K562 (cell line): ENCODE data around the gene IGF2. TPM values are rescaled to one million over a fixed set of nuclear protein-coding genes. Genes with fewer than 3 reads are reported as not detected.
"Not testable (repeated sequence)": the region's sequence is repeated elsewhere in the genome, so short reads cannot be mapped to it uniquely, and the experiment has no call there.

Experiments
- ATAC-seq: fragments of 200-7000 bp; cut with Tn5 transposase; 3 replicates; pipeline ENCODE4 v1.9.1; 2020; ENCODE audit warnings: moderate library complexity
- BruUV-seq: library from RNA; stranded (reverse); fragments of 400-500 nt; replicated peaks from 2 replicates; lab custom pipeline; 2021; lab: Mats Ljungman, UMichigan
- CTCF ChIA-PET: fragments of 300-600 bp; formaldehyde crosslinking; extraction: SDS; loops from one replicate; lab custom pipeline; 2021; ENCODE audit warnings: low intra/inter-chr PET ratio; lab: Yijun Ruan, JAX
- POLR2A ChIA-PET: fragments of 300-600, 350-650 bp; sonication (Branson Sonifier 250); formaldehyde crosslinking; extraction: SDS; loops from one replicate; lab custom pipeline; 2021; ENCODE audit warnings: antibody characterized with exemption, inconsistent platforms; lab: Yijun Ruan, JAX
- DNase-seq, 4 experiments: peaks; one replicate each; pipeline versions ENCODE4 v3.0.0 to v3.0.0-alpha.2; 2011 to 2018; ENCODE audit warnings: low spot score in 3 of 4, mixed read lengths in 3 of 4; ENCODE audit errors: extremely low read depth in 1 of 4
- FAIRE-seq: peaks from 2 replicates; lab custom pipeline; 2011; peaks lifted over from hg19 to GRCh38; lab: Jason Lieb, UNC
- H2AFZ ChIP-seq: 2 replicates; pipeline ENCODE4 v1.6.0; 2011; ENCODE audit warnings: low read depth, low read length, control low read depth, inconsistent platforms
- H3K27ac ChIP-seq: fragments of 200-600 bp; 3 replicates; pipeline ENCODE4 v1.8.0; 2011; ENCODE audit warnings: low read depth, mild to moderate bottlenecking, control low read depth, inconsistent platforms, low read length, moderate library complexity, mixed read lengths; ENCODE audit errors: extremely low read depth
- H3K27me3 ChIP-seq, 2 experiments: fragments of 300-600 bp in 1 of 2; 2 replicates in 1 of 2; 3 replicates in 1 of 2; pipeline versions ENCODE4 v1.6.0 to v1.8.0; 2011; ENCODE audit warnings: inconsistent platforms in 2 of 2, low read length in 2 of 2, mild to moderate bottlenecking in 1 of 2, mixed read lengths in 1 of 2, moderate library complexity in 1 of 2; ENCODE audit not compliant: control insufficient read depth in 2 of 2, insufficient read depth in 2 of 2
- H3K36me3 ChIP-seq: fragments of 300-600 bp; 3 replicates; pipeline ENCODE4 v1.8.0; 2011; ENCODE audit warnings: mild to moderate bottlenecking, low read length, inconsistent platforms; ENCODE audit not compliant: control insufficient read depth, insufficient read depth
- H3K4me1 ChIP-seq, 2 experiments: fragments of 200-600 bp in 1 of 2; replicated peaks in 1 of 2; 2 replicates in 1 of 2; 3 replicates in 1 of 2; pipeline versions ENCODE4 v1.5.1 to v1.8.0; 2011; ENCODE audit warnings: inconsistent platforms in 2 of 2, low read length in 2 of 2, mild to moderate bottlenecking in 1 of 2, mixed read lengths in 1 of 2, moderate library complexity in 1 of 2; ENCODE audit not compliant: control insufficient read depth in 2 of 2, insufficient read depth in 2 of 2
- H3K4me2 ChIP-seq: 2 replicates; pipeline ENCODE4 v1.6.1; 2011; ENCODE audit warnings: low read length, control low read depth, inconsistent platforms, mixed read lengths; ENCODE audit not compliant: insufficient read depth
- H3K4me3 ChIP-seq: fragments of 200-600 bp; sonication (generic), shearing (Covaris generic); 2 replicates; pipeline ENCODE4 v1.5.1; 2016; ENCODE audit warnings: control low read depth, inconsistent platforms
- H3K79me2 ChIP-seq: fragments of 200-600 bp; 3 replicates; pipeline ENCODE4 v1.8.0; 2011; ENCODE audit warnings: low read length, inconsistent platforms; ENCODE audit not compliant: control insufficient read depth, insufficient read depth
- H3K9ac ChIP-seq, 2 experiments: 2 replicates each; pipeline versions ENCODE4 v1.6.0 to v1.6.1; 2011; ENCODE audit warnings: low read depth in 2 of 2, low read length in 2 of 2, control low read depth in 1 of 2, inconsistent platforms in 1 of 2, mild to moderate bottlenecking in 1 of 2, mixed read lengths in 1 of 2; ENCODE audit not compliant: insufficient read depth in 1 of 2
- H3K9me1 ChIP-seq: one replicate; pipeline ENCODE4 v1.6.0; 2011; ENCODE audit warnings: inconsistent platforms, mild to moderate bottlenecking, low read length, moderate library complexity; ENCODE audit not compliant: control insufficient read depth, insufficient read depth
- H3K9me3 ChIP-seq: replicated peaks from 2 replicates; pipeline ENCODE4 v1.5.1; 2011; ENCODE audit warnings: low read depth, low read length, inconsistent platforms; ENCODE audit not compliant: control insufficient read depth, insufficient read depth
- H4K20me1 ChIP-seq: replicated peaks from 2 replicates; pipeline ENCODE4 v1.6.1; 2011; ENCODE audit warnings: low read length, inconsistent platforms, mixed read lengths; ENCODE audit not compliant: control insufficient read depth, insufficient read depth
- ID3 ChIP-seq, 2 experiments: fragments of 250-450 bp in 1 of 2; fragments of 450-650 bp in 1 of 2; sonication (Bioruptor Pico) in 1 of 2; IDR thresholded peaks; 2 replicates each; pipeline versions ENCODE4 v1.6.1 to v1.8.0; 2016 to 2021; ENCODE audit warnings: mild to moderate bottlenecking in 2 of 2, moderate library complexity in 2 of 2, missing compliant biosample characterization in 1 of 2, missing genetic modification characterization in 1 of 2
- NCOR1 ChIP-seq: fragments of 450-650 bp; IDR thresholded peaks from 2 replicates; pipeline ENCODE4 v1.6.1; 2016; ENCODE audit warnings: mild to moderate bottlenecking, moderate library complexity
- PKNOX1 ChIP-seq: fragments of 450-650 bp; IDR thresholded peaks from 2 replicates; pipeline ENCODE4 v1.6.1; 2016
- ZNF280B ChIP-seq: fragments of 250-450 bp; sonication (Bioruptor Pico); IDR thresholded peaks from 2 replicates; pipeline ENCODE4 v1.5.1; 2021; ENCODE audit warnings: mild to moderate bottlenecking
- ZNF507 ChIP-seq: conservative IDR thresholded peaks from 2 replicates; pipeline ENCODE4 v1.6.1; 2017; ENCODE audit warnings: missing genetic modification characterization, missing compliant biosample characterization
- WGBS: fragments of 100-300 bp; shearing (Covaris generic); methylation state at CpG from one replicate; pipeline ENCODE4 v1.1.6; 2016; ENCODE audit warnings: low coverage, mixed read lengths; ENCODE audit not compliant: insufficient coverage; ENCODE audit errors: missing lambda C conversion rate; 5-methylcytosine and 5-hydroxymethylcytosine counted together
- in situ Hi-C: fragments of 300-500 bp; cut with MboI; formaldehyde crosslinking; loops from 4 replicates; pipeline ENCODE4 v1.15.0; 2018; ENCODE audit warnings: inconsistent platforms, mixed read lengths
- intact Hi-C: fragments of 100-400 bp; cut with micrococcal nuclease; formaldehyde crosslinking; loops from 2 replicates; pipeline ENCODE4 v1.14.2; 2022
- polyA plus RNA-seq, 8 experiments: library from polyadenylated mRNA; depleted of rRNA in 4 of 8; stranded (reverse) in 5 of 8; unstranded in 3 of 8; fragments of >200 nt; fragmentation: Nextera tagmentation in 2 of 8; fragmentation: Illumina TruSeq in 1 of 8; extraction: Ambion mirVana in 2 of 8; extraction: Trizol in 1 of 8; gene quantifications; 2 replicates each; pipeline versions ENCODE4 v1.2.1 to v1.2.3, GENCODE V29; 2011 to 2014; ENCODE audit warnings: inconsistent platforms in 1 of 8, missing spikeins in 1 of 8
- total RNA-seq, 7 experiments: library from RNA; depleted of rRNA in 6 of 7; stranded (reverse); fragments of >200 nt in 6 of 7; fragmentation: Illumina TruSeq in 2 of 7; extraction: Trizol in 2 of 7; gene quantifications; 2 replicates each; pipeline versions ENCODE4 v1.2.1 to v1.2.3, GENCODE V29; 2011 to 2021; ENCODE audit warnings: low replicate concordance in 1 of 7

Gene IGF2
- total and polyA plus RNA-seq, 9 of the 15 experiments (the other 6 are each of a cell fraction or from before 2014, with no cell fraction given): 0.16 TPM; not detected in 8

- Histone ChIP-seq H3K36me3 (no peaks in the 10 kb centered on the region), H3K4me3 (no peak overlapping the region), H3K9me1 (no peaks in the 10 kb centered on the region), H3K4me1 (peaks cover 0 to 9% of the 10 kb centered on the region in 2 experiments; a peak in 2 of 5 replicates), H4K20me1 (no peaks in the 10 kb centered on the region; the same call in 1 of the 2 replicates), H3K79me2 (no peaks in the 10 kb centered on the region), H3K4me2 (no peak overlapping the region), H3K27ac (no peak overlapping the region), H3K9me3 (no peaks in the 10 kb centered on the region; the same call in 1 of the 2 replicates), H3K27me3 (peaks cover 13 to 57% of the 10 kb centered on the region in 2 experiments; a peak in 4 of 5 replicates), H2AFZ (no peak overlapping the region), H3K9ac (no peak overlapping the region)
- no peak for ATAC-seq
- in situ Hi-C loops (no loop called here), intact Hi-C loops (no loop called here)
- WGBS: 3% methylated on average over 12 of the region's 16 CpGs
- no TSS peak for BruUV-seq
- TF ChIP-seq ZNF507 (no peak), PKNOX1 (no peak), ZNF280B (CRISPR knock-in tag) (no peak), ID3 (CRISPR knock-in tag; IDR thresholded peaks at IDR 0.05) (no peak), ID3 (tag; IDR thresholded peaks at IDR 0.05) (no peak), NCOR1 (no peak)
- CTCF ChIA-PET: no interaction called here
- no peak for DNase-seq
- POLR2A ChIA-PET: interaction anchor here (0.5 kb wide), 1 partner anchor 232 kb away, joined by 3 read pairs; no protein-coding TSS in a partner anchor
- FAIRE-seq: no peak
Measured at GRCh38 chr11:2178906-2179494, 39.8 kb upstream of the IGF2 start.

- H3K79me2 ChIP-seq, H3K27ac ChIP-seq, H3K9me3 ChIP-seq, H3K9me1 ChIP-seq, in situ Hi-C loops, H3K4me3 ChIP-seq, H3K4me1 ChIP-seq, BruUV-seq, H3K36me3 ChIP-seq, H3K4me2 ChIP-seq, intact Hi-C loops, H3K9ac ChIP-seq, H4K20me1 ChIP-seq, H2AFZ ChIP-seq, DNase-seq, ATAC-seq, FAIRE-seq, CTCF ChIA-PET: not testable (repeated sequence)
- POLR2A ChIA-PET: interaction anchor here (0.5 to 0.7 kb wide), 2 partner anchors 233 to 472 kb away, joined by 3 read pairs; no protein-coding TSS in a partner anchor
- H3K27me3 ChIP-seq: peaks cover 15 to 60% of the 10 kb centered on the region in 2 experiments; a peak in 4 of 5 replicates
- WGBS: 5% methylated on average over 11 of the region's 16 CpGs
Measured at GRCh38 chr11:2178055-2178773, 39.0 kb upstream of the IGF2 start.
